Measurements from ENCODE around the gene AFF3.
A peak's percentile ranks its signal among the peaks of the same experiment; 100 is the strongest.

AFF3 gene

GRCh38 chr2:99938250-99938649 is 204.1 kb downstream of the AFF3 start:
- Histone ChIP-seq H3K27ac (ENCODE audit: low read depth, low read length, poor library complexity, severe bottlenecking) (no peak overlapping the region), H3F3A (ENCODE audit: insufficient read depth, low read length) (no peaks in the 10 kb centered on the region), H3K4me2 (ENCODE audit: low read length) (no peak overlapping the region), H3K4me1 (ENCODE audit: insufficient read depth, low read length, severe bottlenecking) (peaks cover 31% of the 10 kb centered on the region), H3K79me2 (ENCODE audit: insufficient read depth, low read length) (no peaks in the 10 kb centered on the region), H2AFZ (ENCODE audit: low read length) (no peak overlapping the region), H3K9ac (ENCODE audit: low read length) (no peak overlapping the region), H3K9me2 (ENCODE audit: low read depth, low read length) (no peaks in the 10 kb centered on the region), H3K27me3 (ENCODE audit: insufficient read depth, low read length) (no peaks in the 10 kb centered on the region), H4K20me1 (ENCODE audit: insufficient read depth, low read length) (no peaks in the 10 kb centered on the region), H3K4me3 (ENCODE audit: low read depth, low read length, poor library complexity, severe bottlenecking) (no peak overlapping the region), H3K9me3 (ENCODE audit: low read length) (no peaks in the 10 kb centered on the region), H3K36me3 (ENCODE audit: insufficient read depth, low read length) (peaks cover 97% of the 10 kb centered on the region)
- no peak for TF ChIP-seq CTCF (IDR thresholded peaks at IDR 0.05; ENCODE audit: low read length)
- TF ChIP-seq EZH2 (IDR thresholded peaks at IDR 0.05; ENCODE audit: borderline replicate concordance, low read length), result no peak

GRCh38 chr2:99936065-99936464 is 206.3 kb downstream of the AFF3 start:
- no peak for TF ChIP-seq EZH2 (IDR thresholded peaks at IDR 0.05; ENCODE audit: borderline replicate concordance, low read length)
- no peak for TF ChIP-seq CTCF (IDR thresholded peaks at IDR 0.05; ENCODE audit: low read length)

GRCh38 chr2:99935662-99936061 is 206.7 kb downstream of the AFF3 start:
- no peaks in the 10 kb centered on the region for H4K20me1 ChIP-seq (ENCODE audit: insufficient read depth, low read length)
- H3K36me3 ChIP-seq (ENCODE audit: insufficient read depth, low read length), result peaks cover 97% of the 10 kb centered on the region
- H3K4me2 ChIP-seq (ENCODE audit: low read length), result peak overlapping the region; percentile 22; the same call in 1 of the 2 replicates
- H3K79me2 ChIP-seq (ENCODE audit: insufficient read depth, low read length), result no peaks in the 10 kb centered on the region
- H3K4me3 ChIP-seq (ENCODE audit: low read depth, low read length, poor library complexity, severe bottlenecking), result no peak overlapping the region
- no peaks in the 10 kb centered on the region for H3K9me3 ChIP-seq (ENCODE audit: low read length)
- no peak overlapping the region for H2AFZ ChIP-seq (ENCODE audit: low read length)
- H3K27me3 ChIP-seq (ENCODE audit: insufficient read depth, low read length), result no peaks in the 10 kb centered on the region
- no peaks in the 10 kb centered on the region for H3F3A ChIP-seq (ENCODE audit: insufficient read depth, low read length)
- TF ChIP-seq EZH2 (IDR thresholded peaks at IDR 0.05; ENCODE audit: borderline replicate concordance, low read length), result no peak
- TF ChIP-seq CTCF (IDR thresholded peaks at IDR 0.05; ENCODE audit: low read length), result no peak
- H3K4me1 ChIP-seq (ENCODE audit: insufficient read depth, low read length, severe bottlenecking), result peaks cover 56% of the 10 kb centered on the region
- no peaks in the 10 kb centered on the region for H3K9me2 ChIP-seq (ENCODE audit: low read depth, low read length)
- H3K27ac ChIP-seq (ENCODE audit: low read depth, low read length, poor library complexity, severe bottlenecking), result peak overlapping the region; percentile 73
- no peak overlapping the region for H3K9ac ChIP-seq (ENCODE audit: low read length)

More at GRCh38 chr2:99936065-99936464, 206.3 kb downstream of the AFF3 start:
- peaks cover 97% of the 10 kb centered on the region for H3K36me3 ChIP-seq (ENCODE audit: insufficient read depth, low read length)
- H3K4me1 ChIP-seq (ENCODE audit: insufficient read depth, low read length, severe bottlenecking), result peaks cover 52% of the 10 kb centered on the region
- no peaks in the 10 kb centered on the region for H3K9me2 ChIP-seq (ENCODE audit: low read depth, low read length)
- H3K4me2 ChIP-seq (ENCODE audit: low read length), result peak overlapping the region; percentile 22; the same call in 1 of the 2 replicates
- no peaks in the 10 kb centered on the region for H3K79me2 ChIP-seq (ENCODE audit: insufficient read depth, low read length)
- H2AFZ ChIP-seq (ENCODE audit: low read length), result no peak overlapping the region
- H3K9ac ChIP-seq (ENCODE audit: low read length), result no peak overlapping the region; the same call in 1 of the 2 replicates
- no peaks in the 10 kb centered on the region for H3F3A ChIP-seq (ENCODE audit: insufficient read depth, low read length)
- no peak overlapping the region for H3K4me3 ChIP-seq (ENCODE audit: low read depth, low read length, poor library complexity, severe bottlenecking)
- H3K9me3 ChIP-seq (ENCODE audit: low read length), result no peaks in the 10 kb centered on the region
- H3K27me3 ChIP-seq (ENCODE audit: insufficient read depth, low read length), result no peaks in the 10 kb centered on the region
- no peaks in the 10 kb centered on the region for H4K20me1 ChIP-seq (ENCODE audit: insufficient read depth, low read length)
- peak overlapping the region; percentile 73 for H3K27ac ChIP-seq (ENCODE audit: low read depth, low read length, poor library complexity, severe bottlenecking)

All from OCI-LY1 (cell line).